COLO668 (cell line): ENCODE data around the gene RBFOX1.

Experiments used
- DNase-seq: peaks from one replicate; lab custom pipeline; 2025; ENCODE audit not compliant: unreplicated experiment; lab: John Stamatoyannopoulos, UW

The RBFOX1 gene

GRCh38 chr16:7651803-7652570, 319.3 kb downstream of the RBFOX1 start:
- no peak for DNase-seq

DNA sequence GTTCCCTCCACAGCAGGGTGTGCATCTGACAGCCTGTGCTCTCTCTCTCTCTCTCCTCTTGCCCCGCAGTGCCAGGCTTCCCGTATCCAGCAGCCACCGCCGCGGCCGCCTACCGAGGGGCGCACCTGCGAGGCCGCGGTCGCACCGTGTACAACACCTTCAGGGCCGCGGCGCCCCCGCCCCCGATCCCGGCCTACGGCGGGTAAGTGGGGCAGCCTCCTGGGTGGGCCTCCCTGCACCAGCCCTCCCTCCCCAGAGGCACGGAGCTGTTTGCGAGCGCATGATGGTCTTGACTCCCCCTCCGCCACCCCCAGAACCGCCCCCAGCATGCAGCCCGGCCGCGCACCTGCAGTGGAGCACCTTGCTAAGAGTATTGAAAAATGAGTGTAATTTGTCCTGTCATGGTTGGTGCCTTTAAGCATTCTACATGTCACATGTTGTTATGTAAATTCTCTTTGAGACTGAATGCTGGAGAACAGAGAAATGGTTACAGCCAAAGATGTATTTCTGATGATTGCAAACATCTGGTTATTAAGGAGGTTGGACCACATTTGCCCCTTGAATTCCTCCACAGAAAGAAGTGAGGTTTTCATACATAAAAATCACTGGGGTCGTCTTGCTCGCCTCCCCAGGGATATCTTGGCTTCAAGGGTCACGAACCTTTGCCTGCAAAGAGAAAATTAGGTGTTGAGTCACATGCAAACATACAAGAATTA, 321.3 kb downstream of the RBFOX1 start:
- no peak for DNase-seq

- no peak for DNase-seq
These were observed 343.0 kb downstream of the RBFOX1 start for GRCh38 chr16:7675628-7676027.

DNA sequence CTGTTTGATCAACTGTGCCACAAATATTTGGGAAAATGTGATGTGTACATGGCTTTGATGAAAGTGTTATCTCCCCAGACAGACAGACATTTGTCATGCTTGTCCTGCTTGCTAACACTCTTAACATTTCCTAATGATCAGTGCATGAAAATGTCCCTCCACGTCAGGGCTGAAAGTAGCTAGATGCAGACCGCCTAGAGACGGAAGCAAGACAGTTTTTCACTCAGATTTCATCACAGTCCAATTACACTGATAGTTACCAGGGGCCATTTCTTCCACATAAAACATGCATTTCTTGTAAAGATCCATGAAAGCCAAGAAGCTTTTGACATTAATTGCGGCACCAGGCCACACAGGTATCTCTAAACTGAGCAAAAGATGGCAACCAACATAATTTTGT, 347.7 kb downstream of the RBFOX1 start:
- DNase-seq, result no peak

GRCh38 chr16:7688811-7689210, 356.2 kb downstream of the RBFOX1 start:
- DNase-seq, result no peak

- no peak for DNase-seq
These were observed 356.6 kb downstream of the RBFOX1 start for GRCh38 chr16:7689234-7689633.

DNA sequence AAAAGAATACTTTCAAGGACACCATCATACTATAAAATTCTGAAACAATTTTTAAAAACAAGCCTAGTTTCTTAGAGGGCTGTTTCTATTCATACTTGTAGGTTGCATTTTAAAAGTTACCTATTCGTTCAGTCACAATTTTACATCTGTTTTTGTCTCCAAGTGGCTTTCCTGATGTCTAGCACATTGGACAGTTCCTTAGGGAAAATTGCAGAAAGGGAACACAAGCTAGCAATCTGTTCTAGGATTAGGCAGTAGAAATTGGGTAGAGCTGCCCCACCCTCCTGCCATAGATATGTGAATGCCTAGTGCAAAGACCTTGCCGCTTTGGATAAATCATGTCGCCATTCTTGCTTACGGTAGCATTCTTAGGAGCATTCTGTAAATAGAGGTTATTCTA, 358.9 kb downstream of the RBFOX1 start:
- DNase-seq, result no peak

- no peak for DNase-seq
These were observed 371.0 kb downstream of the RBFOX1 start for GRCh38 chr16:7703672-7704071.

DNA sequence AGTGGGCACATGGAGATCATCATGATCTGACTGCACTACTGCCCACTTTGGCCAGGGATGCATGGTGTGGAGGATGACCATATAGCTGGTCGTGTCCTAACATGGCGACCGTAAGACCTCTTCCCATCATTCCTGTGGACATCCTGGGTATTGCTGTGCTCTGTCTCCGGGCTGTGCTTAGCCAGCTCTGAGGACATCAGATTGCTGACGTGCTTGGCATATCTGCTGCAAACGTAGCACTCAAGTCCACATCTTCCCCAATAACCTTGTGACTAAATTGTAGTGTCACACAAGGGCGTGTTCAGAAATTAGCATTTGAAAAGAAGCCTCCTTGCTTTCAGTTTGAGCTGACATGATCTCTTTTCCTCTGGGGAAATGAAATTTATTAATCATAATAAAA, 373.2 kb downstream of the RBFOX1 start:
- no peak for DNase-seq

- DNase-seq, result no peak
These were observed 376.5 kb downstream of the RBFOX1 start for GRCh38 chr16:7709186-7709585.

DNA sequence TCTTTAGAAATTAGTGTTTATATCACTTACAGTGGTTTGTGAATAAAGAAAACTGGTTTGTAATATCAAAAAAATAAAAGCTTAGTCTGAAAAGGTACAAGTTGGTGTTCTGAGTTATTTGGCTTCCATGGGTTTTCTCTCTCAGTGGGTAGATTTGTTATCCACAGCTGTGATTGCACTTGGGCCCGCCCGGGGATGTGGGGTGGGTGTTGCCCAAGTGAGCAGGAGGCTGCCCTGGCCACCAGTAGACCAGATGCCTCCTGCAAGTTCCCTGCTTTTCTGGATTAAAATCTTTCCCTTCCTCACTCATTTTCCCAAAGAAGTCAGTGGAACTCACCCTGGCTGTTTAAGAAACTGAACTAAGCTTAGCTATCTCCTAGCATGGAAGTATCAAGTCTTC, 380.6 kb downstream of the RBFOX1 start:
- DNase-seq, result no peak

GRCh38 chr16:7714775-7715174, 382.1 kb downstream of the RBFOX1 start:
- DNase-seq, result no peak

- DNase-seq, result no peak
These were observed 384.3 kb downstream of the RBFOX1 start for GRCh38 chr16:7716660-7717550.

GRCh38 chr16:7722761-7723160, 390.1 kb downstream of the RBFOX1 start:
- no peak for DNase-seq

DNA sequence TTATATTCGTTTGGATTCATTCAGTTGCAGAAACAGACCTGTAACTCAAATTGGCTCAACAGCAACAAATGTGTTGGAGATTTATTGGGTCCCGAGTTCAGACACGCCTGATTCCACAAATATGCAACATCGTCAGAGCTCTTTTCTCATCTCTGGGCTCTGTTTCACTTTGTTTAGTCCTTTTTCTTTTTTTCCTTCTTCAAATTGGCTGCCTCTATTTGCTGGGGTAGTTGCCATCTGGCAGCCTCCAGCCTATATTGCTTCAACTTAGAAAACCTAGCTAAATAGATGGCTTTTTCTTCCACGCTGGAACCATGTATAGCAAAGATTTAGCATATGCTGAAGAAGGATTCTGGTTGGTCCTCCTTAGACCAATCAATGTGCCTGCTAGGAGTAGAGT, 398.5 kb downstream of the RBFOX1 start:
- no peak for DNase-seq

DNA sequence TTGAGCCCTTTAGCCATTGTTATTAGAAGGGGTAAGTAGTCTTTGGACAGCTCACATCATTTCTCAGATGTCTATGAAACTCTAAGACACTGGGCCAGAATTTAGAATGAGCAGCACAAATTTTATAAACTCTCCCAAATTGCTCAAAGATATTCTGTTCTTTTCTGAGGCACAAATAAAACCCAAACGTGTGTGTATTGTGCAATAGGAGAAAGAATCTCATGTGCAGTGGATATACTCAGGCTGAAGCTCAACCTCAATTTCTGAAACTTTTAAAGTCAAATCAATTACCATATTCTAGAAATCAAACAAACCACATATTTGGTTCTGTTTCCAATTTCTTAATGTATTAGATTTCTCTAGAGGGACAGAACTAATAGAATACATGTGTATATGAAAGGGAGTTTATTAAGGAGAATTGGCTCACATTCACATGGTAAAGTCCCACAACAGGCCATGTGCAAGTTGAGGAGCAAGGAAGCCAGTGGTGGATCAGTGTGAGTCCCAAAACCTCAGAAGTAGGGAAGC, 403.6 kb downstream of the RBFOX1 start:
- DNase-seq, result no peak

- no peak for DNase-seq
These were observed 410.0 kb downstream of the RBFOX1 start for GRCh38 chr16:7742626-7743025.

- DNase-seq, result no peak
These were observed 412.1 kb downstream of the RBFOX1 start for GRCh38 chr16:7744546-7745264.

- DNase-seq, result no peak
These were observed 412.6 kb downstream of the RBFOX1 start for GRCh38 chr16:7745276-7745675.

GRCh38 chr16:7746941-7747340, 414.3 kb downstream of the RBFOX1 start:
- DNase-seq, result no peak

DNA sequence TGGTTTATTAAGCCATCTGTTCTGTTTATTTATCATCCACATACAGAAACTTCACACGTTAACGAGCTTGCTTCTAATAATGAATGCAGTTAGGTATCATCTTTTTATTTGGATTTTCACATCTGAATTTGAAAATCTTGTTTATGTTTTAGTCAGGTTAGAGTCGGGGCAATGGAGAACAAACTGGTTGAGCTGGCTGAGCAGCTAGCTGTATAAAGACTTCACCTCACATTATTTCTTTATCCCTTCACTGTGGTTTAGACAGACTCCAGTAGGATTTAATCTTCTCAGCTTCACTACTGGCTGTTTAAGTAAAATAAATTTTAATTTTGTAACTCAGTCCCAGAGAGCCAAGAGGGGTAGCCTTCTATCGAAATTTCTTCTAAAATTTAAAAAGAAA, 415.9 kb downstream of the RBFOX1 start:
- no peak for DNase-seq
